ENCODE data around the gene SLC6A9.
A peak's percentile ranks its signal among the peaks of the same experiment; 100 is the strongest.

Gene SLC6A9

GRCh38 chr1:44050261-44050660, 19.0 kb upstream of the SLC6A9 start:
- Histone ChIP-seq H3K27me3 (no peaks in the 10 kb centered on the region), H3K4me1 (peaks cover 6% of the 10 kb centered on the region), H3K9me3 (no peaks in the 10 kb centered on the region), H3K9ac (no peak overlapping the region), H3K36me3 (no peaks in the 10 kb centered on the region), H4K20me1 (no peaks in the 10 kb centered on the region), H3K4me3 (no peak overlapping the region), H3K4me2 (no peak overlapping the region), H3K27ac (no peak overlapping the region)
- no peak for TF ChIP-seq Cebpa-rat (IDR thresholded peaks at IDR 0.05)

DNA sequence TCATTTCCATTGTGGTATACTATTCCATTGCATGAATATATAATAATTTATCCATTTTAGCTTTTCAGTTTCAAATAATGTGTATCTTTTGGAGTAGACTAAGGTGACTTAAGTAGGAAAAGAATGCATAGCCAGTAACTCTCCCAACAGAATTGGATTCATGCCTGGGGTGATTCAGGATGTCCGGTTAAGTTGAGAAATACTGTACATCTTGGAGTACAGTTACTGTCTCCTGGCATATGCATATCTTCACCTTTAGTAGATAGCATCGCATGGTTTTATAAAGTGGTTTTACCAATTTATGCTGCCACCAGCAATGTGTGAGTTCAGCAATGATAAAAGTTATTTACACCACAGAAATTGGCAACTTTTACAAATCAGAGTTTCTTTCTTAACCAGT, 18.6 kb upstream of the SLC6A9 start:
- no peaks in the 10 kb centered on the region for H4K20me1 ChIP-seq
- H3K36me3 ChIP-seq = no peaks in the 10 kb centered on the region
- no peaks in the 10 kb centered on the region for H3K9me3 ChIP-seq
- H3K27ac ChIP-seq = no peak overlapping the region
- H3K9ac ChIP-seq = no peak overlapping the region
- peaks cover 6% of the 10 kb centered on the region for H3K4me1 ChIP-seq
- H3K4me3 ChIP-seq = no peak overlapping the region
- H3K27me3 ChIP-seq = no peaks in the 10 kb centered on the region
- no peak for TF ChIP-seq Cebpa-rat (IDR thresholded peaks at IDR 0.05)
- no peak overlapping the region for H3K4me2 ChIP-seq

DNA sequence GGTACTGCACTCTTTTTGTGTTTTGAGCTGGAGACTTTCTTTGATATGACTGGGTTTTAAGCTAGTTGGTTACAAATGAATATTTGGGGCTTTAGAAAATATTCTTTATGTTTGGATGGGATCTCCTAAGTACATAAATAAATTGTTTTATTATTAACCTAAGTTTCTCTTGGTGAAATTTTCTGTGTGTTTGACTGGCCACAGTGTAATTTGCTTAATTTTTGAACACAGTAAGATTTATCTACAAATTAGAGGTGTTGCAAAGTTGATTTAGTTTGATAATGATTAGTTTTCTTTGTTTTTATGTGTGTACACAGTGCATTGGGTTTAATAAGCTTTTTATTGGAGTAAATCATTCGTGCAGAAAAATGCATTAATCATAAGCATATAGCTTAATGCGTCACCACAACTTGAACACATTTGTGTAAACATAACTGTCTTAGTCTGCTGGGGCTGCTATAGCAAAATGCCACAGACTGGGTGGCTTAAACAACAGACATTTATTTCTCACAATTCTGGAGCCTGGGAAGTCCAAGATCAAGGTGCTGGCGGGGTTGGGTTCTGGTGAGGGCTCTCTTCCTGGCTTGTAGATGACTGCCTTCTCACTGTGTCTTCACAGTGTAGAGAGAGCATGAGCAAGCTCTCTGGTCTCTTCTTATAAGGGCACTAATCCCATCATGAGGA, 17.4 kb upstream of the SLC6A9 start:
- Histone ChIP-seq H3K36me3 (no peaks in the 10 kb centered on the region), H3K9me3 (no peaks in the 10 kb centered on the region), H3K4me1 (peaks cover 10% of the 10 kb centered on the region), H3K27ac (no peak overlapping the region), H3K27me3 (no peaks in the 10 kb centered on the region), H3K9ac (no peak overlapping the region), H4K20me1 (no peaks in the 10 kb centered on the region), H3K4me2 (no peak overlapping the region), H3K4me3 (no peak overlapping the region)
- no peak for TF ChIP-seq Cebpa-rat (IDR thresholded peaks at IDR 0.05)

DNA sequence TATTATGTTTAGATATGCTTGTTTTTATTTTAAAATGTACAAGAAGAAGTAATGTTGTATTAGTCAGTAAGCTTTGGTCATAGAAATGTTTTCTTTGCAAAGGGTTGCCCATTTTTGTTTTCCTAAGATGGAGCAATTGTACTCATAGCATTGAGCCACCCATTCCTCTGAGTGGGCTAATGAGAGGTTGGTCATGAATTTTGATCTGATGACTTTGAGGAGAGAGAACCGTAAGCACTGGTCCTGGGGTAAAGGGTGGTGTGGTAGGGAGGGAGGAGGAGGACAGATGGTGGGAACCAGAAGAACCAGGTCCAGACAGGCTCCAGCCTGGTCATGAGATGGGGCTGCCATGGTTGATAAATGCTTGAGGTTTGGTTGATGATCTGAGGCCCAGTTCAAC, 15.9 kb upstream of the SLC6A9 start:
- H3K4me1 ChIP-seq = peaks cover 11% of the 10 kb centered on the region
- no peak for TF ChIP-seq Cebpa-rat (IDR thresholded peaks at IDR 0.05)
- no peak overlapping the region for H3K4me2 ChIP-seq
- no peaks in the 10 kb centered on the region for H3K9me3 ChIP-seq
- no peaks in the 10 kb centered on the region for H4K20me1 ChIP-seq
- H3K9ac ChIP-seq = no peak overlapping the region
- H3K27me3 ChIP-seq = no peaks in the 10 kb centered on the region
- H3K36me3 ChIP-seq = no peaks in the 10 kb centered on the region
- no peak overlapping the region for H3K4me3 ChIP-seq
- H3K27ac ChIP-seq = no peak overlapping the region

DNA sequence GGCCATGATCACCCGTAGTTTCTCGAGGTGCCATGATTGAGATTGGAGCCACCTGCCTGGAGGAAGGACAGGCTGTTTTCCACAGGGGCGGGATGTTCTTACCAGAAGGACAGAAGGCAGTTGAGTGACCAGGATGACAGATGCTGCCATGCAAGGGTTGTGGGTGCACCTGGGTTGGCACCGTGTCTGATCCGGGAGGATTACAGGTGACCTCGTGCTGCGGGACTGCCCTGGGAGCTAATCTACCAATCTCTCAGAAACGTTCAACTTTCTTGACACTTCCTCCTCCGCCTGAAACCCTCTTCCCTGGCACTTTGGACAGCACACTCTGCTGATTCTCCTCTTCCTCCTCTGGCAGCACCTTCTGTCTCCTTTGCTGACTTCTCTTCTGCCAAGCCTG, 13.8 kb upstream of the SLC6A9 start:
- no peak overlapping the region for H3K27ac ChIP-seq
- H3K9ac ChIP-seq = no peak overlapping the region
- H3K27me3 ChIP-seq = no peaks in the 10 kb centered on the region
- no peak for TF ChIP-seq Cebpa-rat (IDR thresholded peaks at IDR 0.05)
- H3K4me3 ChIP-seq = no peak overlapping the region
- H4K20me1 ChIP-seq = no peaks in the 10 kb centered on the region
- no peaks in the 10 kb centered on the region for H3K36me3 ChIP-seq
- H3K4me1 ChIP-seq = peaks cover 11% of the 10 kb centered on the region
- no peaks in the 10 kb centered on the region for H3K9me3 ChIP-seq
- no peak overlapping the region for H3K4me2 ChIP-seq

GRCh38 chr1:44044071-44044801, 13.0 kb upstream of the SLC6A9 start:
- H3K27me3 ChIP-seq = no peaks in the 10 kb centered on the region
- no peak overlapping the region for H3K9ac ChIP-seq
- H3K4me2 ChIP-seq = peak overlapping the region; percentile 29; the same call in 1 of the 2 replicates
- H3K4me3 ChIP-seq = no peak overlapping the region
- TF ChIP-seq Cebpa-rat (IDR thresholded peaks at IDR 0.05) = no peak
- no peak overlapping the region for H3K27ac ChIP-seq
- H3K9me3 ChIP-seq = no peaks in the 10 kb centered on the region
- peaks cover 11% of the 10 kb centered on the region for H3K4me1 ChIP-seq
- H3K36me3 ChIP-seq = no peaks in the 10 kb centered on the region
- no peaks in the 10 kb centered on the region for H4K20me1 ChIP-seq

DNA sequence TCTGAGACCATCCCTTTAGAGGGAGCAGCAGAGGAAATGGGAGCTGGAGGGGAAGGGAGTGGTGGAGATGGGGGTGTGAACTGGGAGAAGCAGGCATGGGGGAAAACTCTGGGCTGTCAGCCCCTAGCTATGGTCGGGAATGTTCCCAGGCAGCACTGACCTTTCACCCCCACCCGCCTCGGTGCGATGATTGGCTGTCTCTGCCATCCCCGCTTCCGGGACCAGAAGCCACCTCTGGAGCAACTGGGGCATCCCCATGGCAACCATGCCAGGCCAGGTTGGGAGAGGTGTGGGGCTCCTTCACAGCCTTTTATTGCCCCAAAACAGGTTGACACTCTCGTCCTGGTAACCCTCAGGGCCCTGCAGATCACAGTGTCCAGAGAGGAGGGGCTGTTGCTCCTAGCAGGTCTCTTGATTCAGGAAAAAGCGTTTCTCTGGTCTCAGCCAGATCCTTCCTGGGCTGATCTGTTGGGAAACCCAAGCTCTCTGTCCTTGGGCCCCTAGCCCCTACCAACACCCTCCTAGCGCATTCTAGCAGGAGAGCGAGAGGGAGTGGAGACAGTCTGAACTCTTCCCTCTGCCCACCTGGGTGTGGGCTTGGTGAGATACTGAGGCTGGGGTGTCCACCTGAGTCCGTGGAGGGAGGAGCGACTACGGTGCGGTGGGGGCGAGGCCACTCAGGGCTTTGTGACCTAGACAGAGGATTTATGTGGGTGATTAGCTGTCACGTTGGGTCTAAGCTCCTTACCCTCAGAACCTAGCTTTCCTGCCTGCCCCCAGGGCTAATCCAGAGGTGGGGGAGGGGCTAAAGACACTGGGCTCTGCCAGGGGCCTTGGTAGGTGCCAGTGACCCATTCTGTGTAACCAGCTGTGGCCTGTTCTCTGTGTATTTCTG, 12.2 kb upstream of the SLC6A9 start:
- H3K4me2 ChIP-seq = peak overlapping the region; percentile 29; the same call in 1 of the 2 replicates
- no peaks in the 10 kb centered on the region for H3K36me3 ChIP-seq
- H3K4me1 ChIP-seq = peaks cover 11% of the 10 kb centered on the region
- no peak overlapping the region for H3K9ac ChIP-seq
- no peaks in the 10 kb centered on the region for H4K20me1 ChIP-seq
- no peak overlapping the region for H3K27ac ChIP-seq
- no peak for TF ChIP-seq Cebpa-rat (IDR thresholded peaks at IDR 0.05)
- no peaks in the 10 kb centered on the region for H3K9me3 ChIP-seq
- H3K4me3 ChIP-seq = no peak overlapping the region
- no peaks in the 10 kb centered on the region for H3K27me3 ChIP-seq

DNA sequence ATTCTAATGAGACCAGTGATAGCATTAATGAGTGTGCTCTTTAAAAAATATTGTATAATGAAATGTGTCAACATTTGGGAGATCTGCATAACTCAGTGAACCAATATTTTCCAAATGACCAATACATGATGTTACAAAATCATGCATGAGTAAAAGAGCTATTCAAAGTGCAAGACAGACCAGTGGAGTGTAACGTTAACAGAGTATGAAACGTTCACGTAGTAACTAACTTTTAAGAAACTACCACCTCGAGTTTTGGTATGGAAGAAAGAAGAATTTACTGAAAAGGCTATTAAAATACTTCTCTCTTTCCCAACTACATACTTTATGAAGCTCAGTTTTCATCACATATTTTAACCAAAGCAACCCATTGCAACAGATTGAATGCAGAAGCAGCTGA, 9.6 kb upstream of the SLC6A9 start:
- H3K4me2 ChIP-seq = no peak overlapping the region
- H3K27me3 ChIP-seq = no peaks in the 10 kb centered on the region
- H3K27ac ChIP-seq = no peak overlapping the region
- TF ChIP-seq Cebpa-rat (IDR thresholded peaks at IDR 0.05) = no peak
- H3K9ac ChIP-seq = no peak overlapping the region
- H3K9me3 ChIP-seq = no peaks in the 10 kb centered on the region
- peaks cover 21% of the 10 kb centered on the region for H3K4me1 ChIP-seq
- H3K36me3 ChIP-seq = no peaks in the 10 kb centered on the region
- H3K4me3 ChIP-seq = no peak overlapping the region
- no peaks in the 10 kb centered on the region for H4K20me1 ChIP-seq

DNA sequence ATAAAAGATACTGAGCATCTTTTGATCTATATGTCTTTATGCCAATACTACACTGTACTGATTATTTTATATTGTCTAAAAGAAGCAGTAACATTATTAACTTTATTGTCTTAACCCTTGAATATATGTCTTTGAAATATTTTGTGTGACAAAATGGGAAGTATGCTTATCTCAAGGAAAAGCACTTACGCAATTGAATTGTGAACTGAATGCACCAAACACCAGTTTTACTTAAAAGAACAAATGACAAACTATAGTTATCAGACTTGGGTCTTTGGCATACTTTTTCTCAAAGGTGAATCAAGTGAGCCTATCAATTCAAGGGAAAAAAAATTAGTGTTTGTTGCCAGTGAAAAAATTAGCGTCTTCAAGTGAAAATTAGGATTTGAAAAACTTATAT, 9.2 kb upstream of the SLC6A9 start:
- Histone ChIP-seq H3K27me3 (no peaks in the 10 kb centered on the region), H3K4me1 (peaks cover 21% of the 10 kb centered on the region), H4K20me1 (no peaks in the 10 kb centered on the region), H3K27ac (no peak overlapping the region), H3K36me3 (no peaks in the 10 kb centered on the region), H3K4me3 (no peak overlapping the region), H3K4me2 (no peak overlapping the region), H3K9me3 (no peaks in the 10 kb centered on the region), H3K9ac (no peak overlapping the region)
- TF ChIP-seq Cebpa-rat (IDR thresholded peaks at IDR 0.05) = no peak
